GM19468 (cell line): Measurements from ENCODE around the gene GALT.

Experiments
- ATAC-seq: cut with Tn5 transposase; IDR thresholded peaks from one replicate; pipeline ENCODE4 v1.9.1; 2021; ENCODE audit warnings: mild to moderate bottlenecking, moderate library complexity, moderate number of reproducible peaks; ENCODE audit not compliant: unreplicated experiment; ENCODE audit errors: extremely low read depth

The GALT gene

DNA sequence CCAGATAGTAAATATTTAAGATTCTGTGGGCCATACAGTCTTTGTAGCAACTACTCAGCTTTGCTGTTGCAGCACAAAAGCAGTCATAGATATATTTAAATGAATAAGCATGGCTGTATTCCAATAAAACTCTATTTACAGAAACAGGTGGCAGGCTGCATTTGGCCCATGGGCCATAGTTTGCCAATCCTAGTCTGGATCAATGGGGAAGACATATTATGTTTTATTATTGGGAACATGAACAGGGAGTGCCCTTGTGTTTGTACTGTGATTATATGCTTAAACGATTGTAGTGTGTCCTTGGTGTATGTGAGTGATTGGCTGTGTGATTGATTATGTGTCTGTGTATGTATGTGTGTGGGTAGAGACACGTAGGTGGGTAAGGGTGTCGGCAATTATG is 28.0 kb downstream of the GALT start:
- no peak for ATAC-seq

DNA sequence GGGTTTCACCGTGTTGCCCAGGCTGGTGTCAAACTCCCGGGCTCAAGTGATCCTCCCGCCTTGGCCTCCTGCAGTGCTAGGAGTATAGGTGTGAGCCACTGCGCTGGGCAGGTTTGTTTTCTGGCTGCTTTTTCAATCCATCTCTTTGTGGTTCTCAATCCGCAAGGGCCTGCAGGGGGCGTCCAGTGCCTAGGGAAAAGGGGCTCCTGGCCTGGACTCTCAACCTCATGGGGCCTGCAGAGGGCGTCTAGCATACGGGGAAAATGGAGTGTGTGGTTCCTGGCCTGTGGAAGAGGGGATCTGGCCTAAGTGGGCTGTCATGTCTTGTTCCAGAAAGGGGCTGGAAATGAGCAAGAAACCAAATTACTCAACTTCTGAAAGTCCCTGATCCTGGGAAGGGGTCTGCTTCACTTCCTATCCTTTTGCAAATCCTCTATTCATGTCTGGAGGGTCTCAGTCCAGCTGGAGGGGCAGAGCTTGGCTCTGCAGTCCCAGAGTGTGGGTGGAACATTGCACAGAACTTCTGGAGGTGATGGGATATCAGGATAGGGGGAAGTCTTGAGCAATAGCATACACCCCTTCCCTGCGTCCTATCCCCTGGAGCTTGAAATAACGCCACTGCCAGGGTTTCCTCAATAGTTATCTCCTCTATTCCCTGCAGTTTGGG is 28.7 kb downstream of the GALT start:
- ATAC-seq = no peak

DNA sequence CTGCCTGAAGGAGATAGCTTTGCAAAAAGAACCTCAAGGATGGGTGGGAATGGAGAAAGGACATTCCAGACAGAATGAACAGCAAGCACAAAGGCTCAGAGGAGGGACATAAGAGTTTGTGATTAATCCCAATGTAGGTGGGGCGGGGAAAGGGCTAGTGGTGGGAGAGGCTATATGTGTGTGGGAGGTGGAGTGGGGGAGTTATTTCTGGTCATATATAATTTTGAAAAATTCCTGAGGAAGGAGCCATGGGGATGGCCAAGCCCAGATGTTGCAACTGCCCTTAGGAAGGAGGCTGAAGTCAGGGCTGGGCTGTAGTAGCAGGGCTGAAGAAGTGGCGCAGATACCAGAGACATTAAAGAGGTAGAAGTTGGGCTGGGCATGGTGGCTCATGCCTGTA is 29.4 kb downstream of the GALT start:
- no peak for ATAC-seq

DNA sequence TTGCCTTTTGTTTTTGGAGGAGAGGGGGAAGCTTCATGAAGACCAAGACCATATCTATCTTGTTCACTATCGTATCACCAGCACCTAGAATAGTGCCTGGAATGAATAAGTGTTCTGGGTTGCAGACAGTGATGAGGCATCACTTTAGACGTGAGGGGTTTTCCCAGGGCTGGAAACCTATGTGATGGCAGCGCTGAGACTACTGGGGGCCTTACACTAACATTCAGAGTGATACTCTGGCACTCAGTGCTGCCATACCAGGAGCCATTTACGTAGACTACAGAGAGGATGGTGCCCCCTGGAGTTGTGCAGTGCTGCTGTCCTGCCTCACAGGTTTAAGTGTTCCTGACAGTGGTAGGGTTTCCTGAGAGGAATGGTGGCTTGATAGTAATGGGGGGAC is 37.7 kb downstream of the GALT start:
- no peak for ATAC-seq

DNA sequence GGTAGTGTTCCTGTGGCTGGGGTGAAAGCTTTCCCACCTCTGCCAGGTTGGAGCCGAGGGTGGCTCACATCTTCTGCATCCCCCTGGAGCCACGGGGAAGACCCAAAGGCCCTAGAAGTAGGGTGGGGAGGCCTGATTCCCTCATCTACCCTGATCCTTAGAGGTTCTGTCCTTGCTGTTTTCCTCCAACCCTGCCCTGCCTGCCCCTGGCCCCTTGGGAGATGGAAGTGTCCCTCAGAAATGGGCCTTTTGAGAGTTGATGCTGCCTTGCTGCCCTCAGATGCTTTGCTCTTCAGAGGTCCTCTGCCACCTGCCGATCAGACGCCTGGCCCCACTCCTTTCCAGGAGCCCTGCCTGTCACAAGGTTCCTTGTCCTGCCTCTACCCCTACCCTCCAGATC is 38.3 kb downstream of the GALT start:
- ATAC-seq = no peak

DNA sequence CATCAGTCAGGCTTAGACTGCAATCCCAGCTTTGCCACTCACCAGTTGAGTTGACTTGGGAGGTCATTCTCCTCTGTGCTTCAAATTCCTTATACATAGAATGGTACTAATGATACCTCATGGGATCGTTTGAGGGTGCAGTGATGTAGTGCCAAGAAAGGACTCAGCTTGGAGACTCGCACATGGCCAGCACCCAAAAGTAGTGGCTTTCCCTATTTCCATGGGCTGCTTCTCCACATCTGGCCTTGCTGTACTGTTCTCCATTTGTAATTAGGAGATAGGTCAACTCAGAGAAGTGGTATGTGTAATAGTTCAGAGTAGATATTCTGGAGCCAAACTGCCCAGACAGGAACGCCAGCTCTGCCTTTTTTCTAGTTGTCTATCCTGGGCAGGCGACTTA is 39.1 kb downstream of the GALT start:
- no peak for ATAC-seq

DNA sequence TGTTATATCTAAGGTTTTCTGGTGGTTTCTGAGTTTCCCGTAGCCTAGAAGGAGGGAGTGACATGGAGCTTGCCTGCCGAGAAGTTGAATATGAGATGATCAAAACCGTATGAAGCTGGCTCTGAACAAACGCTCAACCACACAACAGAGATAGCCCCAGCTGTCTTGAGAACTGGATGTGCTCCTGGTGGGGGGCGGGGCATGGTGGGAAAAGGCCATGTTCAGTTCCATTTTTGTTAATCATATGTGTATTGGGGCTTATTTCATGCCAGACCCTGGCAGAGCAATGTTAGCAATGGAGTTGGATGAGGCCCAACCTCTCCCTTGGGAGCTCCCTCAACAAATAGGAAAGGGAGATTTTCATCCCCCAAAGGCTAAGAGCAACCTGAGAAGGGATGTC is 39.8 kb downstream of the GALT start:
- no peak for ATAC-seq

DNA sequence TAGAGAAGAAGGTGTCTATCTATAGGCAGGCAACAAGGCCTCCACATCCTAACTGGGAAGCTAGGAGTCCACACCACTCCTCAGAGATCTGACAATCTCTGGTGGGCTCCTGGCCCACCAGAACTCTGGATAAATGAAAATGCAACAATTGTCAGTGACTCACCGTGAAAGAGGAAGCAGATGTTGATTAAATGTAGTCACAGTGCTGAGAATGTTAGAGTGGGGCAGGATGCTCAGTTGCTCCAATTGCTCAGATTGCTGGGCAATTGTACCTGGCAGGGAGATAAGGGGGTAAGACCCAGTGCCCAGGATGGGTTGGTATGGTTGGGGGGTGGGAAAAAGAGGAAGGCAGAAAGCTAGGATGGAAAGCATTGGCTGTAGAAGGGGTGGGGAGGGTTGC is 40.3 kb downstream of the GALT start:
- no peak for ATAC-seq

DNA sequence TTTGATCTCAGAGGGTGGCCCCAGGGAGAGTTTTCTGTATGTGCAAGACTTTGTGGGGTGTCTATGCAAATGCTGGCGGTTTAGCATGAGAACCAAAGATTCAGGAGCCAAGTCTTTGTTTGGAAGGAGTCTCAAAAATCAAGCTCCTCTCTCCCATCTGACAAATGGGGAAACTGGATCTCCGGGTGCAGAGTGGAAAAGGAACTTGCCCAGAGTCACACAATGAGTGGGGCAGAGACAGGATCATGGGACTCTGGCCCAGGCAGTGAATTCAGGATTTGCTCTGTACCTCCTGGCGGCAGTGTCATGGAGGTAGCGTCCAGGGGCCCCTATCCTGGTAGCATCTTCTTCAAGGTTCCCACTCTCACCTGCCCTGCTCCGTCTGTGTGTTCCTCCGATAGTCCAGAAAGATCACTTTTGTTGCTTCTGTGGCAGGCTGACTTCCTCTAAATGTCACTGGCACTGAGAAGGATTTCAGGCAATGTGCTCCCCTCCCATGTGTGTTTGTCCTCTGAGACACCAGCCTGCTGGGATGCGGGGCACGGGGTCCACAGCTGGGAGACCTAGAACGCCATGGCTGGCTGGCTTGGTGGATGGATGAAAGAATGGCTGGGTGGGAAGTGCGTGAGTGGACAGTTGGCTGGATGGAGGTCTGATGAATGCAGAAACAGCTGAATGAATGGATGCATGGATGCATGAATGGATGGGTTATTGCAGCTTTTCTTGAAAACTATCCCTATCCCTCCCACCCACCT is 41.0 kb downstream of the GALT start:
- ATAC-seq = no peak

DNA sequence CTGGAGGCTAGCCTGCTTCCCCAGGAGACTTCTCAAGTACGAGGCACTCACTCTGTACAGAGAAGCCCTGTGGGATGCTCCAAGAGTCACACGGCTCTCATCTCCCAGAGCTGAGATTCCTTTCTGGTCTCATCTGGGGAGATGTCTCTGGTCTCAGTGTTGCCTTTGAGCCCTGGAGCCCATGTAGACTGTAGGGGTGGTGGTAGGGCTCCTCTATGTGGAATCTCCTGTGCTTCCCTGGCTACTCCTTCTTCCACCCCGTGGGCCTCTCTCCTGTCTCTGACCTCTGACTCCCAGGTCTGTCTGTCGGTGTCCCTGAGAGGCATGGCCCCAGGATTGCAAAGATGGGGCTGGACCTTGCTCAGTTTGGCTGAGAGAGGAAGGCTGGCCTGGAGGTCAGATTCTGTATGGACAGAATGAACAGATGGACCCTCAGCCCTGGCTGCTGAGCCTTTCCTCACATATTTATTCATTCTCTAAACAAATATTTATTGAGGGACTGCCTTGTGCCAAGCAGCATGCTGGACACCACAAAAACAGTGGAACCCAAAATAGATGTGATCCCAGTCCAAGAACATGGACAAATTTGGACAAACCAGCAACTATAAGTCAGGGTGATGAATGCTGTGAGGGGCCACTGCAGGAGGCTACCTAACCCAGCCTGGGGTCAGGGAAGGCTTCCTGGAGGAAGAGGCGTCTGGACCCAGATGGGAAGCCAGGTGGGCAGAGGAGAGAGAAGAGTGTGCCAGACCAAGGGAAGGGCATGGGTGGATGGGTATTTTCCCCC is 42.0 kb downstream of the GALT start:
- ATAC-seq = no peak

DNA sequence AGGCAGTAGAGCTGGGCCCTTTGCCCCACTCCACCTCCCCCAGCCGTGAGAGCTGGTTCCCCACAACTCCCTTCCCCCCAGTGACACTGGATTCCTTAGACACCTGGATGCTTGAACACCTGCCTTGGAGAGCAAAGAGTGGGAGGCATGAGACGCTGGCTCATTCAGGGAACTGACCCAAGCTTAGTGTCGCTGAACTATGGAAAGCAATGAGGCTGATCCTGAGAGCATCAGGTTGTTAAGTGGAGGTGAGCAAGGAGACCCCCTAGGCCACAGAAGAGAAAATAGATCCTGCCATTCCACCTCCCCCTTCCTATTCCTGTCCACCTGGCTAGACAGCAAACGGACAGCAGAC is 42.6 kb downstream of the GALT start:
- ATAC-seq = no peak

DNA sequence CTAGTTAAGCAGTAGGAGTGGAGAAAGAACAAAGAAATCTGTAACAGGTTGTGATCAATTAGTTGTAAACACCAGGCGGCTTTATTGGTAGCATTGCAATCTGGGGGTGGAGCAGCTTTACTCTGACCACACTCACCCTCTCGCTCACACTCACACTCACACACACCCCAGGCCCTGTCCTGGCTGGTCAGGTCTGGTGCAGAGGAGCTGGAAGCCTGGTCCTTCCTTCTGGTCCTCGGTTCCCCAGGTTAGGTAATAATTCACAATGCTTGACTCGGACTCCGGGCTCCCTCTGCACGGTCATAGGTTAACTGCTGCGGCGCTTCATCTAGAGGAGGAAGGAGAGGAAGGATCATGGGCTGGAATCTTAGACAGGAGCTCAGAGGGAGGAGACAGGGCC is 43.0 kb downstream of the GALT start:
- no peak for ATAC-seq

DNA sequence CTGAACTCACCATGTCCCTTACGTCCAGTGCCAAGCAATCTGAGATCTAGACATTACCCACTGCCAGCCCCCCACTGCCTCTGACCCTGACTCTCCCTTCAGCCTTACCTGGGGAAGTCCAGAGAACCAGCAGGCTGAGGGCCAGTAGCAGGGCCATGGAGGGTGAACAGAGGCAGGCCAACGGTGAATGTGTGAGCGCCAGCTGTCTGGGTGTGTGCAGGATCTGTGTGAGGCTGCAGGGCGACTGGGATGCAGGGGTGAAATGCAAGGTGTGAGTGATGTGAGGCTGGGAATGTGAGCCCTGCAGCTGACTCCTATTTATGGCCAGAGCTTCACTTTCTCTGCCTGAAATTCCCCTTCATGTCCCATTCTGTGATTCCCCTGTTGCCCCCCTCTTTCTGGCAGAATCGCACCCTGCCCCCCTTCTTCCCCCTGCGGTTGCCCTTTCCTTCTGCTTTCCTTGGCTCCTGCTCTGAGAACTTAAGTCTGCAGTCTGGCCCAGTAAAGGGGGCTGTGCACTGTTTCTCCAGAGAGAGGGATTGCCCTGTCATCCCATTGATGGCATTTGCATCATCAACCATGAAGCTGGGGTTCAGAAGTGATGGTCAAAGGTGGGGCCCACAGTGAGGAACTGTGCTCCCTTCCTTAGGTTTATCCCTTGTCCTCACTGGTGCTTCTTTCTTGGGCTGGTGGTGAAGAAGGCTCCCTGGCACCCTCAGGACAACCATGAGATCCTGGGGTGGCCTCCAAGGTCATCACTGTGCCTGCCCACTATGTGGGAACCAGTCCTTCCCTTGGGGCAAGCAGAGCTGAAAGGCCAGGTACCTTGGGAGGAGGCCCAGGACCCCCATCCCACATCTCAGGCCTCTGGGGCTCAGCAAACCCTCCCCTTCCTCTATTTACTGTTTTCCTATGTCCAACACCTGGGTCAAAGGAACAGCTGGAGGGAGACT is 44.8 kb downstream of the GALT start, which contains the start of gene CCL19:
TSS of gene CCL19 (minus strand) at position 294 of the 953 bp plus-strand sequence. CDS start at position 157, 137 bp downstream.
- ATAC-seq = no peak

DNA sequence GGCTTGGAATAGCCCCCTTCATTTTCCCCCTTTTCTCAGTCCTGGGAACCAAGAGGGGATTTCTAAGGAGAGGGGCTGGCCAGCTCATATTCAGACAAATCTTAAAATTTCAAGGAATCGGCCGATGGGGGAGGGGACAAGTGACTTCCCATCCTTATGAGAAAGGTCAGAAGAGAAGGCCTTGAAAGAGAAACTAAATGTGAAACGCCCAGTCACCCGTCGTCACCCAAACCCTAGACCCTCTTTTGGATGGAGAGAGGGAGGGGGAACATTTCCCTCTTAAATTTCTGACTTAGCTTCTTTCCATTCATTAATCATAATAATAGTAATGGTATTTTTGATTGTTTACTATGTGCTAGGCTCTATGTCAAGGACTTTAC is 45.5 kb downstream of the GALT start:
- no peak for ATAC-seq

DNA sequence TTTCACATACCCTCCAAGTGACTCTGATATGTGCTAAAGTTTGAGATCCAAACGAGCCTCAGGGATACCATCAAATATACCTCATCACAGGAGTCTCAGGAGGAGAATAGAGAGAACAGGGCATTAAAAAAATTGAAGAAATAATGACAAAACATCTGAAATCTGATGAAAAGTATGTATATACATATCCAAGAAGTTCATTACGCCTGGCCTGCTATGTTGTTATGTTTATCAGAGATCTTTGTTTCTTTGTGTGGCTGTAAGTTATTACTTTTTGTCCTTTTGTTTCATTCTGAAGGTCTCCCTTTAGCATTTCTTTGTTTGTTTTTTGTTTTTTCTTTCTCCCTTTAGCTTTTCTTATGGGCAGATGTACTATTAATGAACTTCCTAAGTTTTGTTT is 47.1 kb downstream of the GALT start:
- no peak for ATAC-seq

DNA sequence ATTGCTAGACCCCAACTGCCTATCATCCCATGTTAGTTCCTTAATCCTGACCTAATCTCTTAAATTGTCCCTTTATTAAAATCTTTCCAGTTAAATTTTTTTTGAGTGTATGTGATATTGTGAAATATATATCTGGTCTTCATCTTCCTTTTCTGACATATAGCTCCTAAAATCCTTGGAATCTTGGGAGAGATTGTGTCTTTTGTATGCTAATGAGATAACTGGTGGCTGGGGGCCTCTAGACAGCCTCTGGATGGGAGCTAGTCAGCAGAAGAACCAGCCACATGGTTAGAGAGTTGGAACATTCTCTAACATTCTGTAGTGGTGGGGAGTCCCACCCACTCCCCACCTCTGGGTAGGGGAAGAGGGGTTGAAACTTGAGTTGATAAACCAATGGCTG is 48.3 kb downstream of the GALT start:
- ATAC-seq = no peak
